RWPE2 (cell line): ENCODE measurements around the gene FAM168A.

ENCODE experiments used
- ATAC-seq: fragments of 200-7000 bp; cut with Tn5 transposase; 3 replicates; pipeline ENCODE4 v1.9.1; 2021; ENCODE audit warnings: low read depth
- DNase-seq: peaks from one replicate; pipeline ENCODE4 v3.0.0-alpha.2; 2020; ENCODE audit warnings: low spot score
- H3K27ac ChIP-seq: fragments of 450-650 bp; 2 replicates; pipeline ENCODE4 v1.5.1; 2017; ENCODE audit warnings: mild to moderate bottlenecking; ENCODE audit not compliant: poor library complexity, severe bottlenecking
- H3K27me3 ChIP-seq: fragments of 250-450 bp; sonication (Bioruptor Pico); 2 replicates; pipeline ENCODE4 v1.5.1; 2021; ENCODE audit warnings: mild to moderate bottlenecking, moderate library complexity; ENCODE audit not compliant: insufficient read depth, poor library complexity, severe bottlenecking
- H3K36me3 ChIP-seq: fragments of 250-450 bp; sonication (Bioruptor Pico); 2 replicates; pipeline ENCODE4 v1.5.1; 2020; ENCODE audit warnings: low read depth, mild to moderate bottlenecking, moderate library complexity
- H3K4me1 ChIP-seq: fragments of 250-450 bp; sonication (Bioruptor Pico); 2 replicates; pipeline ENCODE4 v1.5.1; 2021; ENCODE audit warnings: mild to moderate bottlenecking, moderate library complexity; ENCODE audit not compliant: insufficient read depth, poor library complexity, severe bottlenecking
- H3K4me3 ChIP-seq: fragments of 250-450 bp; sonication (Bioruptor Pico); 2 replicates; pipeline ENCODE4 v1.5.1; 2021; ENCODE audit warnings: mild to moderate bottlenecking, moderate library complexity; ENCODE audit not compliant: severe bottlenecking
- H3K9me3 ChIP-seq: fragments of 250-450 bp; sonication (Bioruptor Pico); 2 replicates; pipeline ENCODE4 v1.5.1; 2021; ENCODE audit warnings: mild to moderate bottlenecking, moderate library complexity; ENCODE audit not compliant: severe bottlenecking
- TF ChIP-seq, protein P1 (sequence below): fragments of 450-650 bp; IDR thresholded peaks from one replicate; pipeline ENCODE4 v1.5.1; 2017; ENCODE audit warnings: mild to moderate bottlenecking, moderate library complexity; ENCODE audit not compliant: poor library complexity, severe bottlenecking

FAM168A gene

DNA sequence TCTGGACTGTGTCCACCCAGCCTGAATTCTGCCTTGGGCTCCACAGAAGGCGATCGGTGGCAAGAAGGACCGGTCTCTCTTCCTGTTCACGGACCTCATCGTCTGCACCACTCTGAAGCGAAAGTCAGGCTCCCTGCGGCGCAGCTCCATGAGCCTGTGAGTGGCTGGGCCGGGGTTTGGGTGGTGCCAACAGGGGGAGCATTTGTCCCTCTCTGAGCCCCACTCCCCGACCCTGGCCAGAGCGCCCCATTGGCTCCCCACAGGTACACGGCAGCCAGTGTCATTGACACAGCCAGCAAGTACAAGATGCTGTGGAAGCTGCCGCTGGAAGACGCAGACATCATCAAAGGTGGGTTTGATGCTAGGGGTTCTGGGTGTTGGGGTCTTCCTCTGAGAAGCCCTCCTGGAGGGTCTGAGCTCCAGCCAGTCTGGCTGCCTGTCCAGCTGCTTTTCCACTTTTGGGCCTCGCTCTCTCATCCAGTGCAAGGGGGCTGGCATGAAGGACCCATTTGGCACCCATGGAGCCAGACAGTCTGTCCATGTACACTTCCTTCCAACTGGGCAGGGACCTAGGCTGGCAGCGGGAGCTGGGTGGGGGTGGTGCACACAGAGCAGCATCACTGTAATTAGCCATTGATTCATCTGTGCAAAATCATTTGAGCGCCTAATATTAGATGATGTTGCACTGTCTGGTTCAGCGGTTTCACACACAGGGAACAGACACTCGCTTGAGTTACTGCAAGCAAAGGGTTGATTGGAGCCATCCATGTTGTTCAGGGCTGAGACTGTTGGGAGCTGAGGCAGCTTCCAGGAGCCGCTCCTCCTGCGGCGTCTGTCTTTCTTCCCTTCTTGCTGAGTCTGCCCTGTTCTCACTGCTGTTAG lies 240.7 kb downstream of the FAM168A start:
- no peak overlapping the region for H3K27ac ChIP-seq
- DNase-seq (no peak), ATAC-seq (no peak)
- TF ChIP-seq, protein P1, sequence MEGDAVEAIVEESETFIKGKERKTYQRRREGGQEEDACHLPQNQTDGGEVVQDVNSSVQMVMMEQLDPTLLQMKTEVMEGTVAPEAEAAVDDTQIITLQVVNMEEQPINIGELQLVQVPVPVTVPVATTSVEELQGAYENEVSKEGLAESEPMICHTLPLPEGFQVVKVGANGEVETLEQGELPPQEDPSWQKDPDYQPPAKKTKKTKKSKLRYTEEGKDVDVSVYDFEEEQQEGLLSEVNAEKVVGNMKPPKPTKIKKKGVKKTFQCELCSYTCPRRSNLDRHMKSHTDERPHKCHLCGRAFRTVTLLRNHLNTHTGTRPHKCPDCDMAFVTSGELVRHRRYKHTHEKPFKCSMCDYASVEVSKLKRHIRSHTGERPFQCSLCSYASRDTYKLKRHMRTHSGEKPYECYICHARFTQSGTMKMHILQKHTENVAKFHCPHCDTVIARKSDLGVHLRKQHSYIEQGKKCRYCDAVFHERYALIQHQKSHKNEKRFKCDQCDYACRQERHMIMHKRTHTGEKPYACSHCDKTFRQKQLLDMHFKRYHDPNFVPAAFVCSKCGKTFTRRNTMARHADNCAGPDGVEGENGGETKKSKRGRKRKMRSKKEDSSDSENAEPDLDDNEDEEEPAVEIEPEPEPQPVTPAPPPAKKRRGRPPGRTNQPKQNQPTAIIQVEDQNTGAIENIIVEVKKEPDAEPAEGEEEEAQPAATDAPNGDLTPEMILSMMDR: no peak
- no peaks in the 10 kb centered on the region for H3K27me3 ChIP-seq
- no peaks in the 10 kb centered on the region for H3K9me3 ChIP-seq
- no peak overlapping the region for H3K4me3 ChIP-seq
- H3K36me3 ChIP-seq: peaks cover 3% of the 10 kb centered on the region
- no peaks in the 10 kb centered on the region for H3K4me1 ChIP-seq

DNA sequence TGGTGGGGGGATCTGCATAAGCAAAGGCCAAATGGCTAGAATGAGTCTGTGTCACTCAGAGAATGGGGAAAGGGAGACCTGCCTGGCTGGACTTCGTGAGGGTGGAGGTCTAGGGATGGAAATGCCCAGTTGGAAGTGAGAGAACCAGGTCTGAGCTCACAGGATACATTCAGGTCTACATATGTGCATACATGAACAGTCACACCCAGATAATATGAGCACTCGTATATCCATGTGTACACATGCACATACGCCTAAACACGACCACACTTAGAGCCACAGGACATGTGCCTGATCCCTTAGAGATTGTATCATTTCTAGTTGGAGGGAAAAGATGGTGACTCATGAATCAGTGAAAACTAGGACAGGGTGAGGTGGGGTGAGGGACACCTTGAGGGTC lies 242.8 kb downstream of the FAM168A start:
- H3K4me3 ChIP-seq: no peak overlapping the region
- ATAC-seq (no peak), DNase-seq (no peak)
- TF ChIP-seq, protein P1: no peak
- H3K4me1 ChIP-seq: no peaks in the 10 kb centered on the region
- H3K36me3 ChIP-seq: peaks cover 3% of the 10 kb centered on the region
- no peaks in the 10 kb centered on the region for H3K27me3 ChIP-seq
- H3K9me3 ChIP-seq: no peaks in the 10 kb centered on the region
- no peak overlapping the region for H3K27ac ChIP-seq

DNA sequence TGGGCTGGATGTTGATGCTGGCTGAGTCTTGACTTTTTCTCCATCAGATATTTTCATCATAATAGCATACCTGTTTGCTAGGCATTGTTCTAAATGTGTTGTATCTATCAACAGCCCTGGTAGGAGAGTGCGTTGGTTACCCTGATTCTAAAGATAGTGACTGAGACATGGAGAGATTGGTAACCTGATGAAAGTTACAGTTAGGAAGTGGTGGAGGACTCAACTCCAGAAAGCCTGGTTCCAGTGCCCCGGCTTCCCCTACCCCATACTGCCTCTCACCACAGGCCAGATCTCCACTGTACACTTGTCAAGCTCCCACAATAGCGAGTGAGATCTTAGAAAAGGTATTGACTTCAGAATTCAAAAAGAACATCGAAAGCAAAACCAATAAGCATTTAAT lies 244.5 kb downstream of the FAM168A start:
- Histone ChIP-seq H3K4me1 (no peaks in the 10 kb centered on the region), H3K9me3 (no peaks in the 10 kb centered on the region), H3K36me3 (peaks cover 3% of the 10 kb centered on the region), H3K27me3 (no peaks in the 10 kb centered on the region), H3K27ac (no peak overlapping the region), H3K4me3 (no peak overlapping the region)
- DNase-seq (no peak), ATAC-seq (no peak)
- TF ChIP-seq, protein P1: no peak

DNA sequence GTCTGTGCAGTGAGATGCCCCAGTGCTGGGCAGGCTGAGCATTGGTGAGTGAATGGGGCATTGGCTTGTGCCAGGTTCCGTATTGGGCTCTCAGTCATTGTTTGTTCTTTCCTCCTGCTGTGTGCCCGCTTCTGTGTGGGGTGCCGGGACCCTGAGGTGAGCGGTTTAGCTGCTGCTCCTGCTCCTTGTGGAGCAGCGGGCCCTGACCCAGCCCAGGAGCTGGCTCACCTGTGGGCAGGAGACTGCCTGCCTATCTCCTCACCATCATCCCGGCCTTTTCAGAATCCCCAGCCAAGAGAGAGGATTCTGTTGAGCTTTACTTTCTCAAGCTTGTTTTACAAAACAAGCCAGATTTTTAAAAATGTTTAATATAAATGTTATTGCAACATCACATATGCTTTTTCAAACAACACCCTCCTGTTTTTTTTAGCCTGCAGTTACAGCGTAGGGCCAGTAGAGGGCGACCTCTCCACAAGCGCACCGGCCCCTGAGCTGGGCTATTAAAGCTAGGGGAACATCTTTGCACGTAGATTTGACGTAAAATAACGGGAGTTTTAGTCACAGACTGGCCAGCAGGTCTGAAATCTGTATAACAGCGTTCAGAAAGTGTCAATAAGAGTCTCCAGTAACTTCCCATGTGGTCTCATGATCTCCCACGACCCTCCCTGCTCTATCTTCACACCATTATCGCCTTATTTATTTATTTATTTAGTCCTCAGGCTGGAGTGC lies 246.8 kb downstream of the FAM168A start:
- H3K9me3 ChIP-seq: no peaks in the 10 kb centered on the region
- H3K27ac ChIP-seq: no peak overlapping the region
- H3K27me3 ChIP-seq: no peaks in the 10 kb centered on the region
- ATAC-seq (peak; percentile 48), DNase-seq (no peak)
- TF ChIP-seq, protein P1: peak; percentile 97
- no peak overlapping the region for H3K4me3 ChIP-seq
- peaks cover 3% of the 10 kb centered on the region for H3K36me3 ChIP-seq
- no peaks in the 10 kb centered on the region for H3K4me1 ChIP-seq
